GM18868 (cell line): ENCODE results near the gene ADAMTS17.
"Not testable (repeated sequence)": the region's sequence is repeated elsewhere in the genome, so short reads cannot be mapped to it uniquely, and the experiment has no call there.

Experiments
- ATAC-seq: cut with Tn5 transposase; IDR thresholded peaks from one replicate; pipeline ENCODE4 v1.9.1; 2021; ENCODE audit warnings: mild to moderate bottlenecking, moderate library complexity; ENCODE audit not compliant: unreplicated experiment

Gene ADAMTS17

GRCh38 chr15:99929266-99929665 lies 412.5 kb downstream of the ADAMTS17 start:
- no peak for ATAC-seq

- ATAC-seq: peak; percentile 83
Observed at GRCh38 chr15:99928429-99928981, 413.3 kb downstream of the ADAMTS17 start.

DNA sequence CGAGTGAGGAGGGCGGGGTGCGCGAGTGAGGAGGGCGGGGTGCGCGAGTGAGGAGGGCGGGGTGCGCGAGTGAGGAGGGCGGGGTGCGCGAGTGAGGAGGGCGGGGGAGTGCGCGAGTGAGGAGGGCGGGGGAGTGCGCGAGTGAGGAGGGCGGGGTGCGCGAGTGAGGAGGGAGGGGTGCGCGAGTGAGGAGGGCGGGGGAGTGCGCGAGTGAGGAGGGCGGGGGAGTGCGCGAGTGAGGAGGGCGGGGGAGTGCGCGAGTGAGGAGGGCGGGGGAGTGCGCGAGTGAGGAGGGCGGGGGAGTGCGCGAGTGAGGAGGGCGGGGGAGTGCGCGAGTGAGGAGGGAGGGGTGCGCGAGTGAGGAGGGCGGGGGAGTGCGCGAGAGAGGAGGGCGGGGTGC lies 415.2 kb downstream of the ADAMTS17 start:
- ATAC-seq: not testable (repeated sequence)

- no peak for ATAC-seq
Observed at GRCh38 chr15:99925661-99926461, 415.9 kb downstream of the ADAMTS17 start.

DNA sequence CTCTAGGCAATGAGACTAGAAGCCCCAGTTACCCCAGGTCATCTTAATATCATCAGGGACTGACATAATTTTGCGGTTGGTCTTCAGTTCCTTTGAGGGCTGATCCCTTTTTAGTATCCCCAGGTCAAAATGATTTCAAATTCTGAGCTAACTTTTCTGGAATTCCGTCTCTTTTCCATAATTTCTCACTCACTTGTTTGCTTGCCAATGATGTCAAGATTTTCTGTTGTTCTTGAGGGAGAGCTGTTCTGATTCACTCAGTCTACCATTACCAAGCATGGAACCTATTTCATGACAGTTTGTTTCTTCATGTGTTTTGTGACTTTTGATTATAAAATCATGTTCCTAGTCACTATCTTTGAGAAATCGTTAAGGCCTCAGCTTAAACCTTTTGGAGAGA lies 418.1 kb downstream of the ADAMTS17 start:
- ATAC-seq: no peak
